Astrocyte (in vitro differentiated cells and primary cell): ENCODE data around the gene GRHL1. TPM values are rescaled to one million over a fixed set of nuclear protein-coding genes. Genes with fewer than 3 reads are reported as not detected.

Experiments used
- DNase-seq: peaks from one replicate; pipeline ENCODE4 v3.0.0-alpha.2; 2010; ENCODE audit warnings: low read depth
- FAIRE-seq: peaks from 2 replicates; lab custom pipeline; 2011; peaks lifted over from hg19 to GRCh38; lab: Jason Lieb, UNC
- H2AFZ ChIP-seq: 2 replicates; pipeline ENCODE4 v1.6.0; 2012; ENCODE audit warnings: low read depth, low read length, inconsistent platforms
- H3K27ac ChIP-seq: 2 replicates; pipeline ENCODE4 v1.5.1; 2011; ENCODE audit warnings: low read depth, low read length, inconsistent platforms
- H3K27me3 ChIP-seq: 2 replicates; pipeline ENCODE4 v1.6.0; 2011; ENCODE audit warnings: low read length, inconsistent platforms; ENCODE audit not compliant: insufficient read depth
- H3K36me3 ChIP-seq: 2 replicates; pipeline ENCODE4 v1.5.1; 2011; ENCODE audit warnings: low read length, inconsistent platforms; ENCODE audit not compliant: insufficient read depth
- H3K4me1 ChIP-seq: 2 replicates; pipeline ENCODE4 v1.5.1; 2011; ENCODE audit warnings: low read length, inconsistent platforms; ENCODE audit not compliant: insufficient read depth
- H3K4me2 ChIP-seq: 2 replicates; pipeline ENCODE4 v1.6.0; 2012; ENCODE audit warnings: low read length, inconsistent platforms
- H3K4me3 ChIP-seq: 2 replicates; pipeline ENCODE4 v1.5.1; 2011; ENCODE audit warnings: low read depth, mild to moderate bottlenecking, low read length, inconsistent platforms; ENCODE audit not compliant: insufficient read depth
- H3K79me2 ChIP-seq: 2 replicates; pipeline ENCODE4 v1.6.0; 2012; ENCODE audit warnings: mild to moderate bottlenecking, low read length, inconsistent platforms; ENCODE audit not compliant: insufficient read depth
- H3K9ac ChIP-seq: 2 replicates; pipeline ENCODE4 v1.6.0; 2012; ENCODE audit warnings: mild to moderate bottlenecking, low read length, inconsistent platforms
- H3K9me3 ChIP-seq: 2 replicates; pipeline ENCODE4 v1.5.1; 2012; ENCODE audit warnings: low read depth, mild to moderate bottlenecking, low read length, inconsistent platforms; ENCODE audit not compliant: insufficient read depth
- H4K20me1 ChIP-seq: 2 replicates; pipeline ENCODE4 v1.6.0; 2012; ENCODE audit warnings: low read length, inconsistent platforms; ENCODE audit not compliant: insufficient read depth
- H3K27ac Mint-ChIP-seq: one replicate; pipeline ENCODE4 v1.8.0; 2021; ENCODE audit warnings: mild to moderate bottlenecking, mixed read lengths; ENCODE audit not compliant: unreplicated experiment
- H3K27me3 Mint-ChIP-seq: one replicate; pipeline ENCODE4 v1.8.0; 2021; ENCODE audit warnings: low read depth, mixed read lengths; ENCODE audit not compliant: unreplicated experiment
- H3K36me3 Mint-ChIP-seq: one replicate; pipeline ENCODE4 v1.8.0; 2021; ENCODE audit warnings: low read depth, mixed read lengths; ENCODE audit not compliant: unreplicated experiment
- H3K4me1 Mint-ChIP-seq: one replicate; pipeline ENCODE4 v1.8.0; 2021; ENCODE audit warnings: low read depth, mixed read lengths; ENCODE audit not compliant: unreplicated experiment
- H3K4me3 Mint-ChIP-seq: one replicate; pipeline ENCODE4 v1.8.0; 2021; ENCODE audit warnings: mild to moderate bottlenecking, moderate library complexity, mixed read lengths; ENCODE audit not compliant: unreplicated experiment
- H3K9me3 Mint-ChIP-seq: one replicate; pipeline ENCODE4 v1.8.0; 2021; ENCODE audit warnings: mild to moderate bottlenecking, mixed read lengths; ENCODE audit not compliant: unreplicated experiment
- EZH2 ChIP-seq: IDR thresholded peaks from 2 replicates; pipeline ENCODE4 v1.6.1; 2012; ENCODE audit warnings: mild to moderate bottlenecking, low read length, inconsistent platforms; ENCODE audit not compliant: insufficient read depth
- total RNA-seq: library from RNA; stranded (reverse); gene quantifications from 2 replicates; pipeline ENCODE4 v1.2.1, GENCODE V29; 2021
- TF ChIP-seq, protein P1 (sequence below): IDR thresholded peaks from 2 replicates; pipeline ENCODE4 v1.5.1; 2011; ENCODE audit warnings: low read depth, mild to moderate bottlenecking, inconsistent platforms, low read length, moderate library complexity; ENCODE audit not compliant: insufficient read depth

GRHL1 gene
- total RNA-seq, 1 donor from 2014 or later, result 4.1 TPM

GRCh38 chr2:10022966-10023662, 71.6 kb downstream of the GRHL1 start:
- Histone ChIP-seq H3K9me3 (no peaks in the 10 kb centered on the region), H3K27me3 (peaks cover 13% of the 10 kb centered on the region), H2AFZ (no peak overlapping the region), H4K20me1 (no peaks in the 10 kb centered on the region), H3K79me2 (no peaks in the 10 kb centered on the region), H3K4me3 (no peak overlapping the region), H3K27ac (no peak overlapping the region), H3K4me1 (no peaks in the 10 kb centered on the region), H3K9ac (no peak overlapping the region), H3K4me2 (no peak overlapping the region), H3K36me3 (no peaks in the 10 kb centered on the region)
- no peak overlapping the region for H3K27ac Mint-ChIP-seq
- TF ChIP-seq, protein P1, sequence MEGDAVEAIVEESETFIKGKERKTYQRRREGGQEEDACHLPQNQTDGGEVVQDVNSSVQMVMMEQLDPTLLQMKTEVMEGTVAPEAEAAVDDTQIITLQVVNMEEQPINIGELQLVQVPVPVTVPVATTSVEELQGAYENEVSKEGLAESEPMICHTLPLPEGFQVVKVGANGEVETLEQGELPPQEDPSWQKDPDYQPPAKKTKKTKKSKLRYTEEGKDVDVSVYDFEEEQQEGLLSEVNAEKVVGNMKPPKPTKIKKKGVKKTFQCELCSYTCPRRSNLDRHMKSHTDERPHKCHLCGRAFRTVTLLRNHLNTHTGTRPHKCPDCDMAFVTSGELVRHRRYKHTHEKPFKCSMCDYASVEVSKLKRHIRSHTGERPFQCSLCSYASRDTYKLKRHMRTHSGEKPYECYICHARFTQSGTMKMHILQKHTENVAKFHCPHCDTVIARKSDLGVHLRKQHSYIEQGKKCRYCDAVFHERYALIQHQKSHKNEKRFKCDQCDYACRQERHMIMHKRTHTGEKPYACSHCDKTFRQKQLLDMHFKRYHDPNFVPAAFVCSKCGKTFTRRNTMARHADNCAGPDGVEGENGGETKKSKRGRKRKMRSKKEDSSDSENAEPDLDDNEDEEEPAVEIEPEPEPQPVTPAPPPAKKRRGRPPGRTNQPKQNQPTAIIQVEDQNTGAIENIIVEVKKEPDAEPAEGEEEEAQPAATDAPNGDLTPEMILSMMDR, result no peak
- TF ChIP-seq EZH2, result no peak
- peaks cover 27% of the 10 kb centered on the region for H3K27me3 Mint-ChIP-seq
- DNase-seq (no peak), FAIRE-seq (no peak)
- H3K36me3 Mint-ChIP-seq, result no peaks in the 10 kb centered on the region
- no peak overlapping the region for H3K4me3 Mint-ChIP-seq
- no peaks in the 10 kb centered on the region for H3K4me1 Mint-ChIP-seq
- peaks cover 3% of the 10 kb centered on the region for H3K9me3 Mint-ChIP-seq

- TF ChIP-seq, protein P1, result no peak
- no peak for TF ChIP-seq EZH2
- H3K27ac ChIP-seq, result no peak overlapping the region
- no peaks in the 10 kb centered on the region for H3K9me3 Mint-ChIP-seq
- H3K79me2 ChIP-seq, result no peaks in the 10 kb centered on the region
- no peaks in the 10 kb centered on the region for H4K20me1 ChIP-seq
- H3K4me3 ChIP-seq, result no peak overlapping the region
- H3K4me3 Mint-ChIP-seq, result no peak overlapping the region
- FAIRE-seq (no peak), DNase-seq (no peak)
- no peaks in the 10 kb centered on the region for H3K4me1 Mint-ChIP-seq
- H3K4me2 ChIP-seq, result no peak overlapping the region
- H2AFZ ChIP-seq, result no peak overlapping the region
- peaks cover 14% of the 10 kb centered on the region for H3K27me3 Mint-ChIP-seq
- no peaks in the 10 kb centered on the region for H3K9me3 ChIP-seq
- H3K27ac Mint-ChIP-seq, result no peak overlapping the region
- H3K36me3 ChIP-seq, result no peaks in the 10 kb centered on the region
- peaks cover 7% of the 10 kb centered on the region for H3K4me1 ChIP-seq
- H3K27me3 ChIP-seq, result peaks cover 4% of the 10 kb centered on the region
- H3K9ac ChIP-seq, result no peak overlapping the region
- no peaks in the 10 kb centered on the region for H3K36me3 Mint-ChIP-seq
These were observed 75.6 kb downstream of the GRHL1 start for GRCh38 chr2:10026940-10027569.
